Activated CD8-positive, alpha-beta memory T cell treated with anti-CD3 and anti-CD28 coated beads, Interleukin-2, amount 50 U/mL, for 4 hours (primary cell): ENCODE results near the gene STX12.
"Not testable (repeated sequence)": the region's sequence is repeated elsewhere in the genome, so short reads cannot be mapped to it uniquely, and the experiment has no call there.

Experiments
- DNase-seq: peaks from one replicate; pipeline ENCODE4 v3.0.0-alpha.2; 2020

Gene STX12

DNA sequence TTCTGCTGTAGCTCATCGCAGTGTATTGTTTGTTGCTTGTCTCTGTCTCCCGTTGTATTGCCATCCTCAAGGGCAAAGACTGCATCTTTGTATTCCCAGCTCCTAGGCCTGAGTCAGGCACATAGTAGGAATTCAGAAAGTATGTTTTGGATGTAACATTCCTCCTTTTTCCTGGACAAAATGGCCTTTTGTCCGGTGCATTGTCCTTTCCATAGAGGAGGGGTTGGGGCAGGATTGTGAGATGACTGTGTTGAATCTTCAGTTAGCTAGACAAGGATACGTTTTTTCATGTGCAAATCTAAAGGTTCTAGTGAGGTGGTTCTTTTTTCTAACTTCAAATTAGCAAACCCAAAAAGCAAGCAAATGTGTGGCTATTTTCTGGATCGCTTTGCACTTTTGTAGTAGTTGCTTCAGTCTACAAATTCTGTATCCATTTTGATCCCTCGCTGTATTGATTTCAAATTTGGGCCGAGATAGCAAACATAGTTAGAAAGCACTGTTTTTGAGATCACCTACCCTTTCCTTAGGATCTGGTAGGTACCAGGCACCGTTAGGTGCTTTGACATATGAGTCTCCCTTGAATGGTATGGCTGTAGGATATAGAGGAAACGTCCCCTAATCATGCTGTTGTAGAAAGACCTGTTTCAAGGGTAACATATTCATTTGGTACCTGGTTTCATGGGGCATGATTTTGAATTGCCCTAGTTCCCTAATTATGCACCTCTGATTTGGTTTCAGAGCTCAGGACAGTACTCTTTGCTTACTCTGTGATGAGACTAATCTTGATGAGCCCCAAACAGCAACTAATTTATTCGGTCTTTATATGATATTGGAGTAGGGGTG is 58.8 kb downstream of the STX12 start:
- no peak for DNase-seq

GRCh38 chr1:27832762-27833161 is 59.7 kb downstream of the STX12 start:
- DNase-seq: no peak

DNA sequence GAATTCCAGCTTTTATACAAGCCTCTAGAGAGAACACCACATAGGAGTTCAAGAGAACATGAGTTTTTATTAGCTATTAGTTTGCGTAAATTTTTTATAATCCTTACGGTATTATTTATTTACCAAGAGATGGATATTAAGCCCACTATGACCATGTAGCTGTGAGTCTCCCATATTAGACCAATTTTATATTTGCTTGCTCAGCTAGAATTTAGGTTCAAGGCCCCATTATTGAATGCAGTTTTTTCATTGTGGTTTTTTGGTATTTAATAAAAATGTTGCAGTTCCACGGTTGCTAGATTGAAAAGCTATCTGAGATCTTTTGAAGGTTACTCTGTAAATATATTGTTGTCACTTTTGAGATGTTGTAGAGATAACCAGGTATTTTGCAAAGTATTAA is 60.5 kb downstream of the STX12 start:
- DNase-seq: no peak

- no peak for DNase-seq
Measured at GRCh38 chr1:27835046-27835445, 62.0 kb downstream of the STX12 start.

DNA sequence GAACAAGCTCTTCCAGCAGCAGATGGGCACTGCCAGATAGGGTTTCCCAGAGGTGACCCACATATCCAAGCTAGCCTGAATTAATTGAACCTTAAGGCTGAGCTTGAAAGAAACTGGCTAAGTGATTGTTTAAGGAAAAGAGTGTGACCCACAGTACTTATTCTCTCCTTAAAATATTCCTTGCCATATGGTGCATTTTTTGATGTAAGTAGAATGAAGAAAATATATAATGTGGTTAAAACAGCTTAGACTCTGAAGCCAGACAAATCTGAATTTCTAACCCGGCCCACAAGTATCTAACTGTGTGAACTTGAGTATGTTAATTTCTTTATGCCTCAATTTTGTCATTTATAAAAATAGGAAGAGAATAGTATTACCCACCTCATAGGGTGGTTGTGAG is 62.5 kb downstream of the STX12 start:
- DNase-seq: no peak

DNA sequence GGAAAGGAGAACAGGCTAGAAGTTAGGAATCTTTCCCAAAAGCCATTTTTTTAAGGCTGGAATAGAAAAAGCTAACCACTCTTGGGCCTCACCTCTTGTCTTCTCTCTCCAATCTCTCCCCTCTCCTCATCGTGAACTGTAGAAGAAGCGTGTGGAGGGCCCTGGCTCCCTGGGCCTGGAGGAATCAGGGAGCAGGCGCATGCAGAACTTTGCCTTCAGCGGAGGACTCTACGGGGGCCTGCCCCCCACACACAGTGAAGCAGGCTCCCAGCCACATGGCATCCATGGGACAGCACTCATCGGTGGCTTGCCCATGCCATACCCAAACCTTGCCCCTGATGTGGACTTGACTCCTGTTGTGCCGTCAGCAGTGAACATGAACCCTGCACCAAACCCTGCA is 76.9 kb downstream of the STX12 start:
- no peak for DNase-seq

GRCh38 chr1:27855085-27855484 is 82.1 kb downstream of the STX12 start:
- DNase-seq: no peak

- no peak for DNase-seq
Measured at GRCh38 chr1:27856561-27857343, 83.7 kb downstream of the STX12 start.

DNA sequence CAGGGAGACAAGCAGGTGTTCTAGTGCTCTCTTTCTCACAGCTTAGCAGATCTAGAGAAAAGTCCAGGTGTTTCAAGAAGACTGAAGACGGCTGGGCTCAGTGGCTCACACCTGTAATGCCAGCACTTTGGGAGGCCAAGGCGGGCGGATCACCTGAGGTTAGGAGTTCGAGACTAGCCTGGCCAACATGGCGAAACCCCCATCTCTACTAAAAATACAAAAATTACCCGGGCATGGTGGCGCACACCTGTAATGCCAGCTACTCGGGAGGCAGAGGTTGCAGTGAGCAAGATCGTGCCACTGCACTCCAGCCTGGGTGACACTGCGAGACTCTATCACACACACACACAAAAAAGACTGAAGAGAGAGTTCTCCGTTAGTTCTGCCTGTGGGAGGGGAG is 84.5 kb downstream of the STX12 start:
- not testable (repeated sequence) for DNase-seq

DNA sequence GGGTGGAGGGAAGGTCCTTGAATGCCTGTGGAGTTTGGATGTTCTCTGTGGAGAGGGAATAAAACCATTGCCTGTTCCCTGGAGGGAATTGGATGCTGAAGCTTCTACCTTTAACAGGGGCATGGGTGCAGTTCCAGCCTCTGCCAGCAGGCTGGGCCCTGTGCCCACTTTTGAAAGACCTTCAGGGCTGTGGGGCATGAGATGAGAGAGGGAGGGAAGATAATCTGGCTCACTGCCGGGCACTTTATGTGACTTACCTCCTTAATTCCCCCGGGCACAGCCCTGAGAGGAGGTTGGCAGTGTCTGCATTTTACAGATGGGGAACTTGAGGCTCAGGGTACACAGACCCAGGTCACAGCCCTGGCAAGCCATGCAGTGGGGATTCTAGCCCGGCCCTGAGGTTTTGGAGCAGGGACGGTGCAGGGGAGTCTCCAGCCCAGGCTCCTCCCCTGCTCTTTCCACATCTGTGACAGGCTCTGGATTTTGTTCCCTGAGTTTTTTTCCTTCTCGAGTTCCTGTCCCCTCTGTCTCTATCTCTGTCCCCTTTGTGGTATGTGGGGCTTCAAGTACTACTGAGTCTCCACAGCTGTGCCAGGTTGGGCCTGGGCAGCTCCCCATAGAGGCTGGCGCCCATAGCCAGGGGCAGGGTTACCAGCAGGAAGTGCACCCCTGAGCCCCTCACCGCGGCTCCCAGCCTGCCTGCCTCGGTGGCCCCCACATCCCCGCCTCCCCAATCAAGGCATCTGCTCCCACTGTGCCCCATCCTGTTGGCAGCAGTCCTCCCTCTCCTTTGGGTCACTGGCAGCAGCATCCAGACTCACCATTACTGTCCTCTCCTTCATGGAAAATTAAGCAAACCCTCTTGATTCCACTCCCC is 85.3 kb downstream of the STX12 start:
- DNase-seq: peak; percentile 86

DNA sequence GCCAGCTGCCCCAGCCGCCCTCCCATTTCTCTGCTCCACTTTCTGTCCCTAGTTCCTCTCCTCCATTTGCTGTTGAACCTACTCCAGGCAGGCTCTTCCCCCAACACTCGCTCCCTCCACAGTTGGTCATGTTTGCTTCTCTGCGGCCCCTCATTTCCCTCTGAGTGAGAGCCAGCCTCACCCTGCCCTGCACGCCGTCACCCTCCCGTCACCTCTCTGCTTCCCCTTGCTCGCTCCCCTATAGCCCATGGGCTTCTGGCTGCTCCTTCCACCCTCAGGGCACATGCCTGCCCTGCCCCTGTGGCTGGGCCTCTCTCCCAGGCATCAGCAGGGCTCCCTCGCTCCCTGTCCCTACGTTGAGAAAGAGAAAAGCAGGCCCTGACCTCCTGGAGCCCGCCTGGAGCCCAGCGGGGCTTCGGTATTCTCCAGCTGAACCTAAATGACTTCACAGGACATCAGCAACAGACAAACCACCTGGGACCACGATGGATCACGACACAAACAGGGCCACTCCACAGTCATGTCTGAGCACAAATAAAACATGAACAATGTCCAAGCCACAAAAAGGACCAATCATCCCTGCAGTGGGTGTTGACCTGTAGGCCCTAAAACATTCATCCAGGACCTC is 86.0 kb downstream of the STX12 start:
- DNase-seq: no peak

GRCh38 chr1:27861436-27861835 is 88.4 kb downstream of the STX12 start:
- no peak for DNase-seq

- no peak for DNase-seq
Measured at GRCh38 chr1:27862004-27862403, 89.0 kb downstream of the STX12 start.

GRCh38 chr1:27862671-27863537 is 89.9 kb downstream of the STX12 start:
- no peak for DNase-seq

- DNase-seq: no peak
Measured at GRCh38 chr1:27863538-27863915, 90.5 kb downstream of the STX12 start.

DNA sequence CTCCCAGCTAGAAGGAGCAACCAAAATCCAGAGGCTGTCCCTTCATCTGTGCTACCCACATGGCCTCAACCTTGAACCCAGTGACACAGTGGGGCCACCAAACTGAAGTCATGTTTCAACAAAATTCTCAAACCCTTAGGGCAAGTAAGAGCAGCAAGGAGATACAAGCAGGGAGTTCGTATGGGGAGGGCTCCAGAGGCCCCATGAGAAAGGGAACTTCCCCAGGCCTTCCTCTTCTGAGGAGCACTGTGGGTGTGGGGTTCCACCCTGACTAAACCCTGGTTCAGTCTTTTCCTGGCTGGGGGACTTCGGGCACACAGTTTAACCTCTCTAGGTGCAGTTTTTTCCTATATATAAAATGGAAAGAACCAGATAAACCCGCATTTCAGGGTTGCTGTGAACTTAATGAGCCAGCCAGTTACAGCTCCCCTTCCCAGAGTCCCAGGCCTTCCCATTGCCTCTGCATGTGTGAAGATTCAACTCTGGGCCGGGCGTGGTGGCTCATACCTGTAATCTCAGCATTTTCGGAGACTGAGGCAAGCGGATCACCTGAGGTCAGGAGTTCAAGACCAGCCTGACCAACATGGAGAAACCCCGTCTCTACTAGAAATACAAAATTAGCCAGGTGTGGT is 91.4 kb downstream of the STX12 start:
- DNase-seq: no peak

DNA sequence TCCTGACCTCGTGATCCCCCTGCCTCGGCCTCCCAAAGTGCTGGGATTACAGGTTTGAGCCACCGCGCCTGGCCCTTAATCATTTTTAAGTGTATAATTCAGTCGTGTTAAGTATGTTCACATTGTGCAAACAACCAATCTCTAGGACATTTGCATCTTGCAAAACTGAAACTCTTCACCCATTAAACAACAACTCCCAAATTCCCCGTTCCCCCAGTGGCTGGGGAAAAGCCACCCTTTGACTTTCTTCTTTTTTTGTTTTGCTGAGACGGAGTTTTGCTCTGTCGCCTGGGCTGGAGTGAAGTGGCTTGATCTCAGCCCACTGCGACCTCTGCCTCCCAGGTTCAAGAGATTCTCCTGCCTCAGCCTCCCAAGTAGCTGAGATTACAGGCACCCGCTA is 92.8 kb downstream of the STX12 start:
- DNase-seq: no peak

DNA sequence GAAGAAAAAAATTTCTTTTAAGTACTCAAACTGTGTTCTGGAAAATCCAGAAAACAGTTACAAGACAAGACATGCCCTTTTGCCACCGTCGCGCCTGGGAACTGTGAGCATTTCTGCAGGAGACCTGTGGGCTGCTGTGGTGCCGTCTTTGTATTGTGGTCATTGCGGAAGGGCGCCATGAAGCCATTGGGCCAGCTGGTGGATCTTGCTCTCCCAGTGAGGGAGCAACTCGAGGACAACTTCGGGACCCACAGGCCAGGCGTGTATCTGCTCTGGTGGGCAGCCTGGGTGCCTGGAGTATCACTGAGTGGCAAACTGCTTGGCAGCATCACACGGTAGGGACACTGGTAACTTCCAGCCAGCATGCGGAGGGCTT is 95.5 kb downstream of the STX12 start:
- DNase-seq: no peak

- DNase-seq: peak; percentile 45
Measured at GRCh38 chr1:27868932-27869718, 96.1 kb downstream of the STX12 start.

DNA sequence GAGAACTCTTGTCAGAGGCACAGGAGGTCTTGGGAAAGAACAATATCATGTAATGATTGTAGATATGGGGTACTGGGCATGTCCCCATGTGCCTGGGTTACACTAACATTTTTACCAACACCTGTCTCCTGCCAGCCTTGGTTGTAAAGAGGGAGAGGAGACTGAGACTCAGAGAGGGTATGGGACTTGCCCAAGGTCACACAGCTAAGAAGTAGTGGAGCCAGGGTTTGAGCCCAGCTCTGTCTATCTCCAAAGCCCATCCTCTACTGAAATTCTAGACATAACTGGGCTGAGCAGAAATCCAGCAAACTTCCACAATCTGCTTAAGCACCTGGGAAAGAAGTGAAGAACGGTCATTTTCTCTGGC is 96.7 kb downstream of the STX12 start:
- DNase-seq: no peak

GRCh38 chr1:27871076-27871475 is 98.1 kb downstream of the STX12 start:
- not testable (repeated sequence) for DNase-seq
